ENCODE measurements around the gene XCL1. TPM values are rescaled to one million over a fixed set of nuclear protein-coding genes. Genes with fewer than 3 reads are reported as not detected.
"Not testable (repeated sequence)": the region's sequence is repeated elsewhere in the genome, so short reads cannot be mapped to it uniquely, and the experiment has no call there.

The XCL1 gene
- total RNA-seq, 1 donor, result 1.7 TPM

DNA sequence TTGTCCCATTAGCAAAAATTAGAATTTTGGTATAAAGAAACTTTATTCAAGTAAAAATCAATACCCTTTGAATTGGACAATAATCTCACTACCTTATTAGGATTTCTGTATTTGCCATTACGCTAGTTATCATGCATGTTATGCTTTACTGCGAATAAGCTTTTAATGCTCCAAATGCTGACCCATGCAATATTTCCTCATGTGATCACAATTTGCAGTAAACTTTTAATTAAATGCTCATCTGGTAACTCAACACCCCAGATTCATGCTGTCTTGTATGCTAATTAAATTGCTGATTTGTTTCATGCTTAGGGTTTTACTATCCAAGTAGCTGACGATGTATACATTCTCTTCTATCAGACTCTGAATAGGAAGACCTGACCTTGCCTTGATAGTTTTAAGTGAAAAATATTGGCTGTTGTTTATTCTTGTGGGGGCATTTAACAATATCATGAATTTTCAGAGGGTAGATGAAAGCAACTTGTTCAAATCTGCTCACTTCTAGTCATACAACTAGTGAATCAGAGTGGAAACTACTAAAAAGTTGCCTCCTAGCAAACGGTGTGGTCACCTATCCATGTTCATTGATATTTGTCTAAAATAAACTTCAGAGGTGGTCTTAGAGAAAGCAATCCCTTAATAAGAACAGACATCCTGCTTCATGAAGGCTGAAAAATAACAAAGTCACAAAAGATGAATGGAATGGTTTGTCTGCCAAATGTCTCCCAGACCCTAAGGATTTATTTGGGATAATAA, 5.6 kb downstream of the XCL1 start:
- no peaks in the 10 kb centered on the region for H3K4me1 ChIP-seq (ENCODE audit: insufficient read depth, low read length)
- H3K27me3 ChIP-seq (ENCODE audit: insufficient read depth, low read length), result no peaks in the 10 kb centered on the region
- no peak overlapping the region for H3K4me3 ChIP-seq (ENCODE audit: low read length)
- H3K9me3 ChIP-seq (ENCODE audit: low read depth, low read length), result no peaks in the 10 kb centered on the region

DNA sequence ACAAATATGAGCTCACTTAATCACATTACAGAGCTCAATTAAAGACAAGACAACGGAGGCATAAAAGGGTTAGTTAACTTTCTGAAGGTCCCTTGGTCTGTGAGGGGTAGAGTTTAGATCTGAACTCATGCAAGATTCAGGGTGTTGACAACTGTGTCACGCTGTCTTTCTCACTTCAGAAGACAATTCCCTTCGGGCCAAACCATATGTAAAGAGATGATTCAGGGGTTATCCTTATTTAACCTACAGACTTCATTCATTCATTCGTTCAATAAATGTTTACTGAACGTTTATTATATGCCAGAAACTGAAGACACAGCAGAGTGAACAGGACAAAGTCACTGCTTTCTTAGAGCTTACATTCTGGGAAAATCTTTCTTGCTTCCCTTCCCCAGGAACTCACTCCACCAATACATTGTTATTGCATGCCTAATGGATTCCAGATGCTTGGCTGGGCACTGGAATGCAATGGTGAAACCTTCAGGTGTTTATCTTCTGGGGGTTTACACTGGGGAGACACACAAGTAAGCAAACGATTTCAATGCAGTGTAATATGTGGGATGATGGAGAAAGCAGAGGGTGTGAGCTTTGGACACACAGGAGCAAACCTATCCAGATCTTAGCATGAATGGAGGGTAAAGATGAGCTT, 6.4 kb downstream of the XCL1 start:
- Histone ChIP-seq H3K9me3 (ENCODE audit: low read depth, low read length) (no peaks in the 10 kb centered on the region), H3K4me1 (ENCODE audit: insufficient read depth, low read length) (no peaks in the 10 kb centered on the region), H3K27me3 (ENCODE audit: insufficient read depth, low read length) (no peaks in the 10 kb centered on the region), H3K4me3 (ENCODE audit: low read length) (no peak overlapping the region)

DNA sequence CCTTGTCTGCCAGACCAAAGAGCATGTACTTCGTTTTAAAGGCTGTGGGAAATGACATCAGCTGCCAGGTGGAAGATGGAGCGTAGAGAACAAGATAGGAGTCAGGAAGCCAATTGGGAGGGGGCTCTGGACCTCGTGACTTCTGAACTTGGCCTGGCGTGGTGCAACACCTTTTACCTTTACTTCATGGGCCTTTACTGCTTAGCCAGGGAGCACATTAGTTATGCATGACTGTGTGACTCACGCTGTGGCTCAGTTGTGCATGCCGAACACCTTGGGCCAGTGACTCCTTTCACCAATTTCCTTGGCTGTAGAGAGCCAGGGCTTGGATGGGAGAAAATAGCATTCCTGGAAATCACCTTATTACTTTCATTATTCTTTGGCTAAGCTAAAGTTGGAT, 7.2 kb downstream of the XCL1 start:
- H3K4me3 ChIP-seq (ENCODE audit: low read length), result no peak overlapping the region
- H3K27me3 ChIP-seq (ENCODE audit: insufficient read depth, low read length), result no peaks in the 10 kb centered on the region
- no peaks in the 10 kb centered on the region for H3K4me1 ChIP-seq (ENCODE audit: insufficient read depth, low read length)
- no peaks in the 10 kb centered on the region for H3K9me3 ChIP-seq (ENCODE audit: low read depth, low read length)

DNA sequence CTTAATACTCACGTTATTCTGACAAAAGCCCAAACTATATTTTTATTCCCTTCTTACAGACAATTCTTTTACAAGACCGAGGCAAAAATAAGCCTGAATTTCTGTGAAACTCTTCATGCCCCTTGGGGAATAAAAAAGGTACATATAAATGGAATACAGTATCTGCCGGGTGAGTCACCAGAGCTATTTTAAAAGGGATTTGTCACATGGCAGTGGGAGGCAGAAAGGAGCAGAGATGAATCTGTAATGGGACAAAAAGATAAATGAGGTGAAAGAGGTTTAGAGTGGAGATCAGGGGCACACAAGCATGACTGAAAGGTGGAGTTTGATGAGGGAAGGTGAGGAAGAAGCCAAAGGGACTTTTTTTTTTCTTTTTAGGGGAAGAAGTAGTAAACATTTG, 8.8 kb downstream of the XCL1 start:
- H3K4me1 ChIP-seq (ENCODE audit: insufficient read depth, low read length), result no peaks in the 10 kb centered on the region
- H3K27me3 ChIP-seq (ENCODE audit: insufficient read depth, low read length), result no peaks in the 10 kb centered on the region
- H3K9me3 ChIP-seq (ENCODE audit: low read depth, low read length), result no peaks in the 10 kb centered on the region
- no peak overlapping the region for H3K4me3 ChIP-seq (ENCODE audit: low read length)

DNA sequence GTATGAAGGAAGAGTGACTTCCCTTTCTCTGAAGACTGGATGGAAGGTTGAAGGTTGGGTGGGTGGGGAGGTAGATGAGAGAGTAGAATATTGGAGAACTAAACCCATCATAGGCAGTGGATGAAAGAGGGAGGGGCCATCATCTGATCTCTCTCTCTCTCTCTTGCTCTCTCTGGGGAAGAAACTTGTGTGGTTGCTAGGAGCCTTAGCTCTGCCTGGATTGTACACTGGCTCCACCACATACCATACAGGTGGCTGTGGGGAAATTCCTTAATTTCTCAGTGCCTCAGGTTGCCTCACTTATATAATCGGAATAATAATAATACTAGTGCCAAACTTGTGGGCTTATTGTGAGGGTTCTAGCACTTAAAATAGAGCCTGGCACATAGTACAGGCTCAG, 9.5 kb downstream of the XCL1 start:
- no peak overlapping the region for H3K4me3 ChIP-seq (ENCODE audit: low read length)
- no peaks in the 10 kb centered on the region for H3K27me3 ChIP-seq (ENCODE audit: insufficient read depth, low read length)
- H3K4me1 ChIP-seq (ENCODE audit: insufficient read depth, low read length), result no peaks in the 10 kb centered on the region
- no peaks in the 10 kb centered on the region for H3K9me3 ChIP-seq (ENCODE audit: low read depth, low read length)

DNA sequence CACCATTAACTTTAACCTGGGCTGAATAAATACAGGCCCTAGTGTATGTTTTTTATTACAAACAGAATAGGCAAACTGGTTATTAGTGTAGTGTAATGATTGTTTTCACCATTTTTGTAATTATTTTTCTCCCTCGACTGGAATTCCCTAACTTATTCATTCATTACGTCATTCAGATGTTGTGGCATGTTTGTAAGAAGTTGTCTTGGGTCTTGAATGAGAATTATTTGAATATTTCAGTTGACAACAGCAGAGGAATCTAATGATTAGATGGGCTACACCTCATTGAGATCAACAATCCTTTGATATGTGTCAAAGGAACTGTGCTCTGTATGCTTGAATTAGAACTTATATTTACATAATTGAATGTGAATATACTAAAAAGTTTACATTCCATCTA, 12.8 kb downstream of the XCL1 start:
- H3K27me3 ChIP-seq (ENCODE audit: insufficient read depth, low read length), result no peaks in the 10 kb centered on the region
- no peaks in the 10 kb centered on the region for H3K4me1 ChIP-seq (ENCODE audit: insufficient read depth, low read length)
- no peak overlapping the region for H3K4me3 ChIP-seq (ENCODE audit: low read length)
- no peaks in the 10 kb centered on the region for H3K9me3 ChIP-seq (ENCODE audit: low read depth, low read length)

DNA sequence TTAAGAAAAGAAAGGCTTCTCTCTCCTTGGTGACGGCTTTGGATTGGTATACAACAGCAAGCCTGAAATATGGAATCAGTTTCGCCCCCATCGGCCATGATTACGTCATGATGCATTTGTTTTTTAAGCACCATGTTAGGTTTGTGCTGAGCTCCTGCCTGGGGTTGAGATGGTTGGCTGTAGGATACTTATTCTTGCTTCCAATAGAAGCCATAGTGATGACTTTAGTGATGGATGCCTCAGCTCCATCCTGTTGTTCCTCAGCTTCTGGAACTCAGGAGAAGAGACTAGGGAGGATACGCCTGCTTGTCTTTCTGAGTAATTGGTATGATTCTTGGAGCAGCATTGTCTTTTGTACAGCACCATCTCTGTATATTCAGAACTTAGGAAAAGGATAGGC, 14.7 kb downstream of the XCL1 start:
- H3K9me3 ChIP-seq (ENCODE audit: low read depth, low read length), result no peaks in the 10 kb centered on the region
- no peaks in the 10 kb centered on the region for H3K27me3 ChIP-seq (ENCODE audit: insufficient read depth, low read length)
- no peak overlapping the region for H3K4me3 ChIP-seq (ENCODE audit: low read length)
- no peaks in the 10 kb centered on the region for H3K4me1 ChIP-seq (ENCODE audit: insufficient read depth, low read length)

DNA sequence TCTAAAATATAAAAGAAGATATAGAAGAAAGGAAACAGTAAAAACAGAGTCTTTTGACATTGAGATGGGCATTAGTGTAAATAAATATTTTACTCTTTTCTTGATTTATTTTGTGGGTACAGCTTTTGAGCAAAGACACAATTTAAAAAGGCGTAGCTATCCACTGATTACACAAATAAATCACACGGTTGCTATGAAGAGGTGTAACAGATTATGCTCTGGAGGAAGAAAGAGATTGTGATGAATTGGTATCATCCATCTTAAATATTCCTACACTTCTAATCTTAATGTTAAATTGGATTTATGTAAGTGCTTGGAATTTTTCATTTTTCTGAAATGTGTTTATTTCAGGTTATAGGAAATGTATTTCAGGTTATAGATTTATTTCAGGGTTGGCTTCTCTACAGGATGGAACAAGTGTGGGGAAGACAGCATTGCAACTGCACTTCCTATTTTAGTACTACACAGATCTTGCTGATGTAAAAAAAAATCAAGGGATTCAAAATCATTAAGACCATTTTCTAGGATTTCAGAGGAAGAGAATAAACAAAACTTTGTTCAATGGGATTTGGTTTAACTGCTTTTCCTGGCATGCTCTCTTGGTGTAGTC, 15.3 kb downstream of the XCL1 start:
- no peaks in the 10 kb centered on the region for H3K4me1 ChIP-seq (ENCODE audit: insufficient read depth, low read length)
- H3K9me3 ChIP-seq (ENCODE audit: low read depth, low read length), result no peaks in the 10 kb centered on the region
- H3K27me3 ChIP-seq (ENCODE audit: insufficient read depth, low read length), result no peaks in the 10 kb centered on the region
- no peak overlapping the region for H3K4me3 ChIP-seq (ENCODE audit: low read length)

DNA sequence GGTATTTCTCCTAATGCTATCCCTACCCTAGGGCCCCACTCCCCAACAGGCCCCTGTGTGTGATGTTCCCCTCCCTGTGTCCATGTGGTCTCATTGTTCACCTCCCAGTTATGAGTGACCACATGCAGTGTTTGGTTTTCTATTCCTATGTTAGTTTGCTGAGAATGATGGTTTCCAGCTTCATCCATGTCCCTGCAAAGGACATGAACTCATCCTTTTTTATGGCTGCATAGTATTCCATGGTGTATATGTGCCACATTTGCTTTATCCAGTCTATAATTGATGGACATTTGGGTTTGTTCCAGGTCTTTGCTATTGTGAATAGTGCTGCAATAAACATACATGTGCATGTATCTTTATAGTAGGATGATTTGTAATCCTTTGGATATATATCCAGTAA, 19.0 kb downstream of the XCL1 start:
- H3K27me3 ChIP-seq (ENCODE audit: insufficient read depth, low read length); H3K4me3 ChIP-seq (ENCODE audit: low read length); H3K4me1 ChIP-seq (ENCODE audit: insufficient read depth, low read length); H3K9me3 ChIP-seq (ENCODE audit: low read depth, low read length): not testable (repeated sequence)

DNA sequence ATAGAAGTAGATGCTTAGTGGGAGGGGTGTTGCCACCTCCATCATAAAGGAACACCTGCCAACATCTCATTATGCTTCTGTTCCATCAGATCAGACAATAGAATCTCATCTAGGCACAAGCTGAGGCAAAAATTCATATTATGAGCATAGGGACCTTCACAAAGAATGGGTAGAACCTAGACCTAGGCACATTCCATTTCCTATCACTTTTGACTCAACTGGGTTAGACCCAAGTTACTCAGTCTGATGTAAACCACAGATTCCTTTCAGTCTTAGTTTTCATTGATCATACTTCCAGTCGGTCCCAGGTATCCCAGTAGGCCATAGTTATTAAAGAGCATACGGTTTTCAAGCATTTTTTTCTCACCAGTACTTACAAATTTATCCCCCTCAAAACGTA, 21.7 kb downstream of the XCL1 start:
- no peaks in the 10 kb centered on the region for H3K9me3 ChIP-seq (ENCODE audit: low read depth, low read length)
- H3K4me1 ChIP-seq (ENCODE audit: insufficient read depth, low read length), result no peaks in the 10 kb centered on the region
- H3K4me3 ChIP-seq (ENCODE audit: low read length), result no peak overlapping the region
- H3K27me3 ChIP-seq (ENCODE audit: insufficient read depth, low read length), result no peaks in the 10 kb centered on the region

DNA sequence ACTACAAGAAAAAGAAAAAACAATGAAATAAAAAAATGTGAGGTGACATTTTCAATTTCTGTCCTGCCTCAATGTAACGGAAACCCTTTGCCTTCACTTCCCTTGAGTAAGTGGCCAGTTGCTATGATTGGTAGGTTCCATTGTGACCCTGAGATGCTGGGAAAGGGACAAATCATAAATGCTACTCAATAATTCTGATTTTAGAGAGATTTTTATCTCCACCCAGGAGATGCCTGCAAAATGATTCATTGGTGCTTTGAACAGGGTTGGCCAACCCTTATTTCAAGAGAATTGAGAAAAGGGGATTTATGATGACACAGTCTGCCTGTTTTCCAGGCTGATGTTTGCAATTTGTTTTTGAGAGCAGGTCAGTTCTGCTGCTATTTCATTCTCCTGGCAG, 22.5 kb downstream of the XCL1 start:
- no peaks in the 10 kb centered on the region for H3K27me3 ChIP-seq (ENCODE audit: insufficient read depth, low read length)
- no peaks in the 10 kb centered on the region for H3K9me3 ChIP-seq (ENCODE audit: low read depth, low read length)
- H3K4me3 ChIP-seq (ENCODE audit: low read length), result no peak overlapping the region
- H3K4me1 ChIP-seq (ENCODE audit: insufficient read depth, low read length), result no peaks in the 10 kb centered on the region

DNA sequence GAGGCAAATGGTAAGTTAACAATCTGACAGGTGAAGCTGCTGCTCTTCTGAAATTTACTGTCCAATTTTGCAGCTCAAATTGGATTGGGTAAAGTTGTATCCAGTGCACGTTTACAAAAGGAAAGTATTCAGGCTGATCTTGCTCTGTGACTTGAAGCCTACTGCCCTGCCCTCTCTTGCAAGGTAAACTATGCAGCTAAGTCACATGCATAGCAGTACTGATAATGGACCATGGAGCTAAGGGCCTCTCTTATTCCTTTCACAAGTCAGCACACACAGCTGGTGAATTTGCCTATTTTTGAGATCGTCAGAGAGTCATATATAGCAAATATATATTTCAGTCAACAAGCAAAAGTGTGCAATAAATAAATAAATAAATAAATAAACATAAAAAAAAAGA, 23.2 kb downstream of the XCL1 start:
- Histone ChIP-seq H3K4me1 (ENCODE audit: insufficient read depth, low read length) (no peaks in the 10 kb centered on the region), H3K9me3 (ENCODE audit: low read depth, low read length) (no peaks in the 10 kb centered on the region), H3K4me3 (ENCODE audit: low read length) (no peak overlapping the region)

DNA sequence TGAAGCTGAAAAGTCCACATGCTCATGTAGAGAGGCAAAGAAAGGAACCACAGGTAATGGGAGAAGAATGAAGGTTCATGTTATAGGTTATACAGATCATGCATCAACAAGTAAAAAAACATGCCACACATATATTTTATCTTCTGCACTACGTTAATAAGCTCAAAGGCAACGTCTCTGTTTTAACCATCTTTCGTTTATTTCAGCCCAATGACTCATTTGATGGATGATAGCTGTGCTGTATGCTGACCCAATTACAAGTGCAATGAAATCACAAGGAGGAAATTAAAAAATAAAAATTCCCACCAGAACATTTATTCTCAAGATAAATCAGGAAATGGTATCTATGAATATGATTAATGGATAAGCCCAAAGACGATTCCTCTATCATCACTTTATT, 24.6 kb downstream of the XCL1 start:
- no peaks in the 10 kb centered on the region for H3K27me3 ChIP-seq (ENCODE audit: insufficient read depth, low read length)
- no peak overlapping the region for H3K4me3 ChIP-seq (ENCODE audit: low read length)
- H3K9me3 ChIP-seq (ENCODE audit: low read depth, low read length), result no peaks in the 10 kb centered on the region
- H3K4me1 ChIP-seq (ENCODE audit: insufficient read depth, low read length), result no peaks in the 10 kb centered on the region

More for the DNA sequence above, 23.2 kb downstream of the XCL1 start:
- no peaks in the 10 kb centered on the region for H3K27me3 ChIP-seq (ENCODE audit: insufficient read depth, low read length)

DNA sequence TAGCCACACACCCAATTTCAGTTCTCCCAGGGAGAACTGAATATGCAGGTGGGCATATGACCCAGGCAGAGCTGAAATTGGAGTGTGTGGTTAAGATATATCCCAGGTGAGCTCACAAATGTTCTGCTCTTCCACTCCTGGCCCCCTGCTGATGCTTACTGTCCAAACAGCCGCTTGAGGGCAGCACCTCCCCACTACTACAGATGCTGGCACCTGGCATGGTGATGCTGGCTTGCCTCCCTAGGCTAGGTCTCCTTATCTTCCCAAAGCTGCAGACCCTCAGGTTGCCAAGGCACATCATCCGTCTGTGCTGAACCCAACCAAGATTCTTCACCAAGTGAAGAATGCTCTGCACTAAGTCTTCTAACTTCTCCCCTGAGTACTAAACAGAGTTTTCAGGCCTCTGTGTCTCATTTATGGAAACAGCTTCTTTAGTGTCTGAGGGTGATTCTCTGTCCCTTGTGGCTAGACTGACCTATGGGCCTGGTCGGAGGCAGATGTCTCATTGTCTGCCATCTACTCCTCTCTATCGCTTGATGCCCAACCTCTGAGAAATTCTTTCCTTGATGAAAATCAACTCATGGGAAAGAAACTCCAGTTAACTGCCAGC, 27.2 kb downstream of the XCL1 start:
- Histone ChIP-seq H3K4me1 (ENCODE audit: insufficient read depth, low read length) (no peaks in the 10 kb centered on the region), H3K9me3 (ENCODE audit: low read depth, low read length) (no peaks in the 10 kb centered on the region), H3K27me3 (ENCODE audit: insufficient read depth, low read length) (no peaks in the 10 kb centered on the region), H3K4me3 (ENCODE audit: low read length) (no peak overlapping the region)

DNA sequence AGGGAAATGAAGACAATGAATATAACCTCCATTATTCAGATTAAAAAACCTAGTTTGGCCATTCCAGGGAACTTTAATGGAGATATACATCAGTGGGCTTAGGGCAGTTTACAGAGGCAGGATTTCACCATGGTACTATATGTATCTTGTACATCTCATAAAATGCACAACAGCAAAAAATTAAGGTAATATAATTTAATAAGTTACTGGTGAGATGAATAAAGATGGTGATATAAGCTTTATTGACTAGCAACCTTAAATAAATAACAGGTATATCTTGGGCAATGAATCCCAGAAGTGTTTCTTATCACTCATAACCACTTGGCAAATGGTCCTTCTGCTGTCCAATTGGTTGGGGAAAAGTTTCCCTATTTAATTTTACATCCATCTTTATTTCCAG, 29.0 kb downstream of the XCL1 start:
- no peaks in the 10 kb centered on the region for H3K9me3 ChIP-seq (ENCODE audit: low read depth, low read length)
- no peaks in the 10 kb centered on the region for H3K4me1 ChIP-seq (ENCODE audit: insufficient read depth, low read length)
- no peak overlapping the region for H3K4me3 ChIP-seq (ENCODE audit: low read length)
- no peaks in the 10 kb centered on the region for H3K27me3 ChIP-seq (ENCODE audit: insufficient read depth, low read length)
